HG02938 (cell line): ENCODE data around the gene C11orf97.
"Not testable (repeated sequence)": the region's sequence is repeated elsewhere in the genome, so short reads cannot be mapped to it uniquely, and the experiment has no call there.

Experiments
- ATAC-seq: cut with Tn5 transposase; IDR thresholded peaks from one replicate; pipeline ENCODE4 v1.9.1; 2021; ENCODE audit warnings: mild to moderate bottlenecking, moderate library complexity; ENCODE audit not compliant: unreplicated experiment

C11orf97 gene

GRCh38 chr11:94511932-94512781 lies at the start of gene C11orf97:
Gene C11orf97 (plus strand): TSS chr11:94512461. CDS start chr11:94512529, 68 bp downstream.
- peak; percentile 73 for ATAC-seq

- ATAC-seq: peak; percentile 94
These were observed 42.8 kb upstream of the C11orf97 start for GRCh38 chr11:94469416-94469815.

GRCh38 chr11:94472916-94473799 lies 39.1 kb upstream of the C11orf97 start:
- peak; percentile 66 for ATAC-seq

GRCh38 chr11:94477624-94478023 lies 34.6 kb upstream of the C11orf97 start:
- no peak for ATAC-seq

- ATAC-seq: no peak
These were observed 30.9 kb upstream of the C11orf97 start for GRCh38 chr11:94481342-94481741.

GRCh38 chr11:94486068-94486467 lies 26.2 kb upstream of the C11orf97 start:
- ATAC-seq: no peak

GRCh38 chr11:94493281-94494125 lies 18.8 kb upstream of the C11orf97 start, which contains the start of the genes ANKRD49 and MRE11:
Gene ANKRD49 (plus strand): TSS chr11:94493984. CDS start chr11:94496694, 2,710 bp downstream.
Gene MRE11 (minus strand): TSS chr11:94493844. CDS start chr11:94492801, 1,043 bp downstream.
- ATAC-seq: peak; percentile 99

GRCh38 chr11:94494126-94494680 lies 18.1 kb upstream of the C11orf97 start:
- peak; percentile 61 for ATAC-seq

GRCh38 chr11:94500181-94500580 lies 12.1 kb upstream of the C11orf97 start:
- no peak for ATAC-seq

- ATAC-seq: no peak
These were observed 10.7 kb upstream of the C11orf97 start for GRCh38 chr11:94501522-94501921.

- no peak for ATAC-seq
These were observed 7.5 kb upstream of the C11orf97 start for GRCh38 chr11:94504689-94505293.

- not testable (repeated sequence) for ATAC-seq
These were observed 5.7 kb upstream of the C11orf97 start for GRCh38 chr11:94506513-94506912.

GRCh38 chr11:94507485-94507884 lies 4.8 kb upstream of the C11orf97 start:
- no peak for ATAC-seq

- no peak for ATAC-seq
These were observed 830 bp downstream of the C11orf97 start for GRCh38 chr11:94513091-94513490.

GRCh38 chr11:94515398-94515797 lies 3.1 kb downstream of the C11orf97 start:
- ATAC-seq: no peak

- no peak for ATAC-seq
These were observed 4.5 kb downstream of the C11orf97 start for GRCh38 chr11:94516725-94517124.

GRCh38 chr11:94518300-94518699 lies 6.0 kb downstream of the C11orf97 start:
- ATAC-seq: no peak

GRCh38 chr11:94519478-94520084 lies 7.3 kb downstream of the C11orf97 start:
- peak; percentile 55 for ATAC-seq

GRCh38 chr11:94521684-94522083 lies 9.4 kb downstream of the C11orf97 start:
- ATAC-seq: no peak
